Left cardiac atrium (tissue), 4 donors: ENCODE data around the gene TMED8. TPM values are rescaled to one million over a fixed set of nuclear protein-coding genes. Genes with fewer than 3 reads are reported as not detected.

ENCODE experiments used
- ATAC-seq, 2 donors: fragments of 200-7000 bp; cut with Tn5 transposase; one replicate each; pipeline ENCODE4 v1.9.1; 2020; ENCODE audit warnings: mild to moderate bottlenecking in 2 of 2, moderate library complexity in 2 of 2
- DNase-seq: peaks from one replicate; pipeline ENCODE4 v3.0.0-alpha.2; 2020
- intact Hi-C, 2 donors: fragments of 100-400 bp; cut with DNase I; formaldehyde crosslinking; loops; one replicate each; pipeline versions ENCODE4 v1.14.1 to v1.15.1; 2022 to 2023
- total RNA-seq, 2 donors: library from RNA; stranded (reverse); fragmentation: NEBNext Ultra II Directional; extraction: Animal tissue kit (Norgen Biotek cat#: 25700); gene quantifications; one replicate each; pipeline ENCODE4 v1.2.1, GENCODE V29; 2021
- donor health status: DM: no; HTN: yes; CAD: no.
- donor health status: DM: no; HTN: yes; CAD: no; lungs with severe emphysema.
- donor health status: DM: yes; HTN: yes; CAD: no.
- donor health status: Dilated cardiomyopathy.

TMED8 gene
- total RNA-seq, 2 donors from 2014 or later: 5.9 to 6.7 TPM

- DNase-seq (no peak), ATAC-seq (no peak)
- intact Hi-C loops: loop anchor here in 1 of 2 donors (10.0 kb wide), 1 partner anchor 155 kb away; no protein-coding TSS in a partner anchor
Observed at GRCh38 chr14:77310026-77310425, 66.9 kb downstream of the TMED8 start.

DNA sequence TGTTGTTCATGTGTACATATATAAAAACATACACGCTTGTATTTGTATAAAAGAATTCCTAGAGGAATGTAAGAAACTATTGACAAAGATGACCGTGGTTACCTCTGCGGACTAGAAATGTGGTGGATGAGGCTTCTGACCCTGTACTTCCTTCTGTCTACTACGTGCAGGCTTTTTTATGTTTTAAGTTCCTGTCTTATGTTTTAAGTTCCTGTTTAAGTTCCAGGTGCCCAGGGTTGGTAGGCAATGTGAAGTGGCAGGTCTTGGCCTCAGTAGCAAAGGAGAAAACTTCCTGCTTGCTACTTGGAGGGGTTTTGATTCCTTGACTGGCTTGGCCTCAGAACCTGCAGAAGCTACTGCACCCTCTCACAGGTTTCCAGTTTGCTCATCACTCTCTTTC is 67.8 kb downstream of the TMED8 start:
- DNase-seq: no peak
- ATAC-seq: no peak
- intact Hi-C loops: loop anchor here in 1 of 2 donors (10.0 kb wide), 1 partner anchor 246 kb away; no protein-coding TSS in a partner anchor

DNA sequence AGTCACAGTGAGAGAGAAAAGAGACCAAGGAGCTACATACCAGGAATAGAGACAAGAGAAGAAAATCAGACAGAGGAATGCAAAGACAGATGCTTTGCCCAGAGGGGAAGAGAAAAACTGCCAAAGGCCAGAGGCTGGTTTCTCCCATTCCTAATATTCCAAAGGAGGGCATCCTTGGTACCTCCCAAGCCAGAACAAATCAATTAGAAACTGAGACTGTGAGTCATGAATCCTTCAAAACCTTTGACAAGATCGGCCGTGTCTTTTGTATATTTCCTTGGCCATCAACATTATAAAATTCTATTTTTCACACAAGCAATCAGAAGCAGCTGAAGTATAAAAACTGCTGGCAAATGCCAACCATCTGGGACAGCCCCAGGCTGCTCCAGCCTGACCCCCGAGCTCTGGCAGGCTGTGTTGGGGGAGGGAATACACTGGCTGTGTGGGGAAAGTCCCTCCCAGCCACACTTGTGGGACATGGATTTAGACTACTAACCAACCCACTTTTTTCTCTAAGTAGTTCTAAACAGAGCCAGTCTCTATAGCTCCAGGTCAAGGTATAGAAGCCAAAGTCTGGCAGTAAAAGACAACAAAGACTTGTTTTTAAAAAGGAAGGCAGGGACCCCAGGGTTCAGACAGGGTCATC is 69.9 kb downstream of the TMED8 start:
- ATAC-seq (peak; percentile 44 to 55), DNase-seq (no peak)
- intact Hi-C loops: loop anchor here in 1 of 2 donors (10.0 kb wide), 1 partner anchor 248 kb away; no protein-coding TSS in a partner anchor

DNA sequence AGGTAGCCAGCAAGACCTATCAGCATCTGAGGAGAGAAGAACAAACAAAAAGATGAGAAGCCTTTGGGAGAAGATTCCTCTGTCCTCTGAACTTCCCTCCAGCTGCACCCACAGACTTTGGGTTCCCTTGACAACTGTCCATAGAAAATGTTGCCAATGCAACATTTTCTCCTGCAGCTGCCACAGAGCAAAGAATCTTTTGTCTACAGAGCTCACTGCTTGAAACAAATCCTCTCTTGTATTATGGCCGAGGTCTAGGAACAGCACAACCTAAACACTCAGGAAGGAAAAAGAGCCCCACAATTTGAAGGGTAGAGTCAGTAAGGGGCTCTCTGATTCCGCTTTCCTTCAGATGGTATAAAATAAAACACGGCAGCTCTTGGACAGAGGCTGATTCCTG is 70.5 kb downstream of the TMED8 start:
- ATAC-seq: peak in 1 of 2 donors; percentile 5
- DNase-seq: no peak
- intact Hi-C loops: loop anchor here in 1 of 2 donors (10.0 kb wide), 1 partner anchor 248 kb away; no protein-coding TSS in a partner anchor

DNA sequence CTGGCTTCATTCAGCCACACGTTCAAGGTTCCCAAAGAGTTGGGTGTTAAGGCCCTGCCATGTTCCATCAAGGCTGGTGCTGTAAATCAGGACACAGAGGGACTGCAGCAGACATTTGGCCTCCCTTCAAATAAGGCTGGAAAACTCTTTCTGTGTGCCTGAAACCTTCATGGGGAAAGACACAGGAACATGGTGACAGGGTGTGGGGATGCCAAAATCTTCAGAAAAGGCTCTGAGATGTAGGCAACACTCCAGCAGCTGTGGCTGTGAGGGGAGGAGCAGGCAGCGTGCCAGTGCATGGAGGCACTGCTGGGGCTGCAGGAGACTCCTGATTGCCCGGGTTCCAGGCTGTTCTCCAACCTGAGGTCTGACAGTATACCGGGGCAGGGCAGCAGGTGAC is 71.2 kb downstream of the TMED8 start:
- no peak for ATAC-seq
- DNase-seq: no peak
- intact Hi-C loops: loop anchor here in 1 of 2 donors (10.0 kb wide), 1 partner anchor 249 kb away; no protein-coding TSS in a partner anchor

GRCh38 chr14:77303417-77304156 is 73.3 kb downstream of the TMED8 start:
- DNase-seq (no peak), ATAC-seq (peak in 1 of 2 donors; percentile 90)
- intact Hi-C loops: loop anchor here in 1 of 2 donors (10.0 kb wide), 1 partner anchor 251 kb away; no protein-coding TSS in a partner anchor

DNA sequence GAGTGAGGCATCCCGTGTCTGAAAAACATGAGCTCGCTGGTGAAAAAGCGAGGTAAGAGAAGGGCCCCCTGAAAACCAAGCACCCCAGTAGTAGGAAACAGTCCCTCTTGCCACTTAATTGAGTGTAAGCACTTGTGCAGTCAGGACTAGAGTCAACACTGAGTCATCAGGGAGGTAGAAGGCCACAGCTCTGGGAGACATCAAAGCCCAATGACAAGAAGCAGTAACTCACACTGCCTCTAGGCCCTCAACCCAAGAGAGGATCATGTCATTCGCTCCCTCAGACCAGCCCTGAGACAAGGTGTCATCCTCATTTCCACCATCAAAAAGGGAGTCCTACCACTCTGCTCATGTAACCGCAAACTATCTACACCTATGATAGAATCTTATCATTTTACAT is 74.0 kb downstream of the TMED8 start:
- ATAC-seq: peak in 1 of 2 donors; percentile 55
- intact Hi-C loops: loop anchor here in 1 of 2 donors (10.0 kb wide), 1 partner anchor 252 kb away; no protein-coding TSS in a partner anchor
- no peak for DNase-seq

DNA sequence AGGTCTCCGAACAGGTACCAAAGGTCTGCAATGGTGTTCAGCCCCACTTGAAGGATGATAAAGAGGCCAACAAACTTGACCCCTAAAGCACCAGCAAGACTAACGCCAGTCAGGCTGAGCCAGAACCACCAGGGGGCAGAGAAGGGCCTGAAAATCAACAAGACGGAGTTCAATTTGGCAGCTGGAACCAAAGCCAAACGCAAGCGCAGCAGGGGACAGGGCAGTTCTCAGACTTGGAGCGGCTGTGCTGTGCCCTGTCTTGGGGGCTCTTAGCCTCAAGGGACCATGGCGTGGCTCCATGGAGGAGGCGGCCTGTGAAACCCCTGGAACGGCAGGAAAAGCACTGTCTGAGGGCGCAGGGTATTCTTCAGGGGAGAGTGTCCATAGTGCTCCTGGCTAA is 75.8 kb downstream of the TMED8 start:
- peak; percentile 78 for DNase-seq
- ATAC-seq: peak; percentile 44 to 77
- intact Hi-C loops: loop anchor here in 1 of 2 donors (10.0 kb wide), 1 partner anchor 254 kb away; no protein-coding TSS in a partner anchor

DNA sequence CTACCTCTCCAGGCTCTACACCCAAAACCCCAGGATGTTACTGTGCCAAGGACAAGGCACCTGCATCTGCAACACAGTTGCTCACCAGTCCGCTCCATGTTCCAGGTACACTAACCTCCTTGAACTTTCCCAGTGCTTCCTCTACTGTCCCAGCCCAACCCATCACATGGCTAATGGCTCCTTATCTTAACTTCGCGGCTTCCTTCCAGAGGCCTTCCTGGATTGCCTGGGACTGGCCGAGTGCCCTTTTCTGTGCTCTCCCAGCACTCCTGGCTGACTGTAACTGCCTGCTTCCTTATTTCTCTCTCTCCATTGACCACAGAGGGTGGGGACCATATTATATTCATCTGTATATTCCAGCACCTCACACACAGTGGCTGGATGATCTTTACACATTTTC is 77.1 kb downstream of the TMED8 start:
- intact Hi-C loops: loop anchor here in 1 of 2 donors (10.0 kb wide), 1 partner anchor 255 kb away; no protein-coding TSS in a partner anchor
- DNase-seq (no peak), ATAC-seq (no peak)

- intact Hi-C loops: no loop called here
- ATAC-seq (no peak), DNase-seq (no peak)
Observed at GRCh38 chr14:77296906-77297305, 80.0 kb downstream of the TMED8 start.

DNA sequence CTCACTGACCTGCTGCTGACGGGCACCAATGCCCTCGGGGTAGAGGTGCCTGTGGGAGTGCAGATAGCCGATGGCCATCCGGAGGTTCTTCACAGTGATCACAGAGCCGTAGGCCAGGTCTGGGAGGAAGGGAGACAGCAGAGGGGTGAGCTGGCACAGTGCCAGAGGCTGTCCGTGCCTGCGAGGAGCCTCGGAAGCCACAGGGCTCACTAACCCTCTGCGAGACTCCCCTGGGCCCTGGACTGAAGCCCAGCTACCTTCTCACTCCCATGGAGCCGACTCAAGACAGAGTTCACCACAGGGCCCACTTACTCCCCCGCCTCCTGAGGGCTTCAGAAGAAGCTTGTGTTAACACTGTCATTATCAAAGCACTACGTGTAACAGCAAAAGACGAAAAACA is 80.7 kb downstream of the TMED8 start:
- no peak for ATAC-seq
- no peak for DNase-seq
- intact Hi-C loops: no loop called here

GRCh38 chr14:77290705-77291104 is 86.2 kb downstream of the TMED8 start:
- intact Hi-C loops: no loop called here
- ATAC-seq (no peak), DNase-seq (no peak)

- ATAC-seq (no peak), DNase-seq (no peak)
- intact Hi-C loops: no loop called here
Observed at GRCh38 chr14:77286576-77286975, 90.3 kb downstream of the TMED8 start.

Other genes starting within 250 kb of the TMED8 start
- not detected for gene ZDHHC22, start 235.3 kb downstream of the TMED8 start, total RNA-seq
- not detected for gene TMEM63C, start 195.3 kb downstream of the TMED8 start, total RNA-seq
- gene NGB, start 105.9 kb downstream of the TMED8 start, total RNA-seq: not detected
- 10 to 100 TPM; 20.8 to 25.5 TPM for gene POMT2, start 56.2 kb downstream of the TMED8 start, total RNA-seq
- 1 to 10 TPM; 6.5 to 7.9 TPM for gene GSTZ1, start 56.1 kb downstream of the TMED8 start, total RNA-seq
- gene SAMD15, start 285 bp upstream of the TMED8 start, total RNA-seq: under 1 TPM in 1 of 2 donors, not detected in 1; 0.52 TPM
- under 1 TPM in 1 of 2 donors, not detected in 1; 0.34 TPM for gene NOXRED1, start 46.4 kb upstream of the TMED8 start, total RNA-seq
- gene VIPAS39, start 80.5 kb upstream of the TMED8 start, total RNA-seq: 10 to 100 TPM in 1 of 2 donors, 1 to 10 TPM in 1; 9.1 to 11.7 TPM
- gene AHSA1, start 81.0 kb upstream of the TMED8 start, total RNA-seq: 100 to 1,000 TPM; 109 to 173 TPM
- gene ISM2, start 121.7 kb upstream of the TMED8 start, total RNA-seq: under 1 TPM; 0.21 to 0.47 TPM
- gene SPTLC2, start 239.5 kb upstream of the TMED8 start, total RNA-seq: 10 to 100 TPM; 16.1 to 18.4 TPM